H1 (cell line): ENCODE measurements around the gene ITSN1. TPM values are rescaled to one million over a fixed set of nuclear protein-coding genes. Genes with fewer than 3 reads are reported as not detected.

Experiments used
- CTCF ChIA-PET: fragments of 300-600 bp; sonication (Branson Sonifier 250); formaldehyde crosslinking; loops from one replicate; lab custom pipeline; 2021; ENCODE audit not compliant: partially characterized antibody; lab: Charles Lee
- POLR2A ChIA-PET: fragments of 300-600 bp; sonication (Branson Sonifier 250); formaldehyde crosslinking; loops from one replicate; lab custom pipeline; 2021; ENCODE audit warnings: inconsistent platforms; ENCODE audit not compliant: partially characterized antibody; lab: Charles Lee
- DNase-seq, 2 experiments: peaks; one replicate each; pipeline versions ENCODE4 v3.0.0 to v3.0.0-alpha.2; 2010 to 2022; ENCODE audit warnings: low spot score in 2 of 2, low read depth in 1 of 2, mixed read lengths in 1 of 2
- FAIRE-seq: peaks from 2 replicates; lab custom pipeline; 2011; peaks lifted over from hg19 to GRCh38; lab: Jason Lieb, UNC
- H2AFZ ChIP-seq: 2 replicates; pipeline ENCODE4 v1.8.1; 2012; ENCODE audit warnings: low read length, inconsistent platforms
- H2AK5ac ChIP-seq: 2 replicates; pipeline ENCODE4 v1.6.1; 2013; ENCODE audit warnings: low read depth, low read length
- H2BK120ac ChIP-seq: replicated peaks from 2 replicates; pipeline ENCODE3; 2013; ENCODE audit warnings: low read depth, low read length, inconsistent platforms
- H2BK12ac ChIP-seq: 2 replicates; pipeline ENCODE4 v1.6.1; 2013; ENCODE audit warnings: low read depth, low read length
- H2BK15ac ChIP-seq: 2 replicates; pipeline ENCODE4 v1.6.1; 2013; ENCODE audit warnings: low read length
- H2BK20ac ChIP-seq: 2 replicates; pipeline ENCODE4 v1.6.1; 2013; ENCODE audit warnings: low read length
- H2BK5ac ChIP-seq: 2 replicates; pipeline ENCODE4 v1.6.1; 2013; ENCODE audit warnings: low read depth, low read length
- H3K14ac ChIP-seq: 2 replicates; pipeline ENCODE4 v1.6.1; 2013; ENCODE audit warnings: inconsistent platforms; ENCODE audit not compliant: insufficient read length
- H3K18ac ChIP-seq: 2 replicates; pipeline ENCODE4 v1.6.1; 2013; ENCODE audit warnings: low read length; ENCODE audit errors: extremely low read depth
- H3K23ac ChIP-seq: 2 replicates; pipeline ENCODE4 v1.6.1; 2013; ENCODE audit warnings: inconsistent platforms; ENCODE audit not compliant: insufficient read length
- H3K23me2 ChIP-seq: 2 replicates; pipeline ENCODE4 v1.6.1; 2013; ENCODE audit warnings: low read depth, low read length
- H3K27ac ChIP-seq: 2 replicates; pipeline ENCODE4 v1.6.1; 2011; ENCODE audit warnings: low read depth, low read length, inconsistent platforms
- H3K27me3 ChIP-seq, 4 experiments: replicated peaks in 1 of 4; 1 replicate in 1 of 4; 2 replicates in 3 of 4; pipeline versions ENCODE4 v1.6.1 to v1.8.1; 2011 to 2013; ENCODE audit warnings: low read length in 3 of 4, mild to moderate bottlenecking in 3 of 4, inconsistent platforms in 2 of 4, mixed read lengths in 2 of 4, moderate library complexity in 1 of 4; ENCODE audit not compliant: control insufficient read depth in 3 of 4, insufficient read depth in 3 of 4; ENCODE audit errors: extremely low read depth in 1 of 4
- H3K36me3 ChIP-seq, 4 experiments: 2 replicates each; pipeline versions ENCODE4 v1.6.1 to v1.8.1; 2011 to 2013; ENCODE audit warnings: mild to moderate bottlenecking in 4 of 4, low read length in 3 of 4, moderate library complexity in 2 of 4, control low read depth in 1 of 4, inconsistent platforms in 1 of 4; ENCODE audit not compliant: insufficient read depth in 4 of 4, control insufficient read depth in 2 of 4
- H3K4ac ChIP-seq: replicated peaks from 2 replicates; pipeline ENCODE3; 2013; ENCODE audit warnings: low read length, low read depth, mixed read lengths, inconsistent platforms; ENCODE audit not compliant: insufficient read length
- H3K4me1 ChIP-seq, 4 experiments: replicated peaks in 1 of 4; 1 replicate in 1 of 4; 2 replicates in 3 of 4; pipeline versions ENCODE4 v1.6.1 to v1.8.1; 2011 to 2013; ENCODE audit warnings: low read length in 3 of 4, inconsistent platforms in 2 of 4, mixed read lengths in 1 of 4; ENCODE audit not compliant: insufficient read depth in 4 of 4, control insufficient read depth in 3 of 4
- H3K4me2 ChIP-seq, 2 experiments: 2 replicates each; pipeline versions ENCODE4 v1.6.1 to v1.8.1; 2011 to 2013; ENCODE audit warnings: low read depth in 2 of 2, low read length in 2 of 2, control low read depth in 1 of 2, inconsistent platforms in 1 of 2, mild to moderate bottlenecking in 1 of 2; ENCODE audit not compliant: insufficient read depth in 1 of 2
- H3K4me3 ChIP-seq, 4 experiments: fragments of 200-600, 300-600 bp in 1 of 4; sonication (generic), shearing (Covaris generic), sonication (Bioruptor Twin) in 1 of 4; 2 replicates each; pipeline versions ENCODE4 v1.5.1 to v1.8.1; 2011 to 2016; ENCODE audit warnings: low read length in 4 of 4, low read depth in 3 of 4, control low read depth in 2 of 4, inconsistent platforms in 2 of 4, mild to moderate bottlenecking in 2 of 4, mixed read lengths in 1 of 4, moderate library complexity in 1 of 4; ENCODE audit not compliant: insufficient read depth in 2 of 4; ENCODE audit errors: extremely low read depth in 1 of 4
- H3K56ac ChIP-seq: replicated peaks from 2 replicates; pipeline ENCODE3; 2013; ENCODE audit warnings: low read depth, mild to moderate bottlenecking, mixed read lengths, low read length, inconsistent platforms; ENCODE audit not compliant: insufficient read length
- H3K79me1 ChIP-seq: 2 replicates; pipeline ENCODE4 v1.6.1; 2013; ENCODE audit warnings: low read depth, low read length, control low read depth
- H3K79me2 ChIP-seq, 2 experiments: 2 replicates each; pipeline versions ENCODE4 v1.6.1 to v1.8.1; 2012 to 2013; ENCODE audit warnings: low read length in 2 of 2, mild to moderate bottlenecking in 2 of 2, inconsistent platforms in 1 of 2; ENCODE audit not compliant: insufficient read depth in 2 of 2, control insufficient read depth in 1 of 2
- H3K9ac ChIP-seq, 4 experiments: replicated peaks in 1 of 4; 1 replicate in 1 of 4; 2 replicates in 3 of 4; pipeline versions ENCODE4 v1.6.1 to v1.8.1; 2011 to 2013; ENCODE audit warnings: low read depth in 3 of 4, low read length in 3 of 4, control low read depth in 2 of 4, mild to moderate bottlenecking in 2 of 4, moderate library complexity in 2 of 4, inconsistent platforms in 1 of 4; ENCODE audit errors: extremely low read depth in 1 of 4
- H3K9me3 ChIP-seq, 2 experiments: 2 replicates each; pipeline versions ENCODE4 v1.6.1 to v1.8.1; 2012 to 2013; ENCODE audit warnings: mild to moderate bottlenecking in 2 of 2, moderate library complexity in 2 of 2, control low read depth in 1 of 2, inconsistent platforms in 1 of 2, low read depth in 1 of 2, low read length in 1 of 2, mixed read lengths in 1 of 2; ENCODE audit not compliant: insufficient read depth in 2 of 2
- H4K20me1 ChIP-seq, 2 experiments: replicated peaks in 1 of 2; 2 replicates each; pipeline versions ENCODE3 to v1.8.1; 2011 to 2013; ENCODE audit warnings: inconsistent platforms in 2 of 2, low read length in 2 of 2, mild to moderate bottlenecking in 1 of 2; ENCODE audit not compliant: insufficient read depth in 2 of 2, control insufficient read depth in 1 of 2
- H4K5ac ChIP-seq: 2 replicates; pipeline ENCODE4 v1.6.1; 2013; ENCODE audit warnings: low read length, low read depth, mixed read lengths, inconsistent platforms; ENCODE audit not compliant: insufficient read length
- H4K8ac ChIP-seq: 2 replicates; pipeline ENCODE4 v1.8.0; 2013; ENCODE audit warnings: mild to moderate bottlenecking, moderate library complexity, low read length, inconsistent platforms; ENCODE audit not compliant: insufficient read depth; ENCODE audit errors: extremely low read depth
- H4K91ac ChIP-seq: replicated peaks from 2 replicates; pipeline ENCODE3; 2013; ENCODE audit warnings: low read length, mixed read lengths, inconsistent platforms; ENCODE audit not compliant: insufficient read length
- CHD1 ChIP-seq: IDR thresholded peaks from 2 replicates; pipeline ENCODE4 v1.6.1; 2012; ENCODE audit warnings: low read depth, low read length, improper control_type of control experiment
- CREB1 ChIP-seq: IDR thresholded peaks from 2 replicates; pipeline ENCODE4 v1.6.1; 2012; ENCODE audit warnings: inconsistent platforms
- GTF2F1 ChIP-seq: IDR thresholded peaks from 2 replicates; pipeline ENCODE4 v1.6.1; 2012; ENCODE audit warnings: low read depth, low read length, improper control_type of control experiment, borderline replicate concordance
- JUND ChIP-seq: IDR thresholded peaks from 2 replicates; pipeline ENCODE4 v1.6.1; 2011; ENCODE audit warnings: mild to moderate bottlenecking, improper control_type of control experiment, low read length
- KDM5A ChIP-seq: fragments of 200-600 bp; IDR thresholded peaks from 2 replicates; pipeline ENCODE4 v1.7.1; 2012; ENCODE audit warnings: mild to moderate bottlenecking, low read length, inconsistent platforms, mixed read lengths
- PHF8 ChIP-seq: fragments of 200-600 bp; sonication (generic); conservative IDR thresholded peaks from 2 replicates; pipeline ENCODE4 v1.7.1; 2012; ENCODE audit warnings: low read depth, mild to moderate bottlenecking, inconsistent platforms, low read length, moderate library complexity
- RAD21 ChIP-seq, 2 experiments: IDR thresholded peaks in 1 of 2; conservative IDR thresholded peaks in 1 of 2; 2 replicates each; pipeline ENCODE4 v1.6.1; 2011; ENCODE audit warnings: low read depth in 2 of 2, low read length in 2 of 2, improper control_type of control experiment in 1 of 2, inconsistent platforms in 1 of 2, mild to moderate bottlenecking in 1 of 2, moderate library complexity in 1 of 2
- SP2 ChIP-seq: IDR thresholded peaks from 2 replicates; pipeline ENCODE4 v1.6.1; 2012; ENCODE audit warnings: mild to moderate bottlenecking, low read length, inconsistent platforms
- WGBS, 2 experiments: shearing (Covaris generic) in 1 of 2; methylation state at CpG; one replicate each; pipeline versions ENCODE4 v1.1.6 to v1.1.7; 2013 to 2015; ENCODE audit warnings: low lambda C conversion rate in 2 of 2, mixed read lengths in 2 of 2, inconsistent platforms in 1 of 2, low coverage in 1 of 2, missing lambda C conversion rate in 1 of 2; ENCODE audit not compliant: insufficient replicate concordance in 2 of 2, insufficient coverage in 1 of 2, insufficient read length in 1 of 2; ENCODE audit errors: extremely low coverage in 1 of 2, missing lambda C conversion rate in 1 of 2; 5-methylcytosine and 5-hydroxymethylcytosine counted together
- polyA plus RNA-seq, 7 experiments: library from polyadenylated mRNA; depleted of rRNA in 3 of 7; stranded (reverse) in 5 of 7; unstranded in 2 of 7; fragments of >200 nt in 5 of 7; fragments of 200-250 nt in 2 of 7; gene quantifications; 1 replicate in 5 of 7; 2 replicates in 1 of 7; 4 replicates in 1 of 7; pipeline versions ENCODE4 v1.2.1 to v1.2.3, GENCODE V29; 2011 to 2013; ENCODE audit warnings: missing spikeins in 2 of 7, mixed read lengths in 2 of 7
- total RNA-seq: library from RNA; stranded (reverse); fragmentation: NEBNext Ultra II Directional; extraction: Animal tissue kit (Norgen Biotek cat#: 25700); gene quantifications from 2 replicates; pipeline ENCODE4 v1.2.1, GENCODE V29; 2021
- TF ChIP-seq, protein P1 (sequence below): IDR thresholded peaks from 2 replicates; pipeline ENCODE4 v1.6.1; 2012; ENCODE audit warnings: inconsistent platforms
- TF ChIP-seq, protein P2 (sequence below), 3 experiments: IDR thresholded peaks; 1 replicate in 2 of 3; 2 replicates in 1 of 3; pipeline versions ENCODE4 v1.5.1 to v1.6.1; 2011; ENCODE audit warnings: low read length in 3 of 3, mild to moderate bottlenecking in 3 of 3, inconsistent platforms in 2 of 3, low read depth in 1 of 3, moderate library complexity in 1 of 3; ENCODE audit not compliant: insufficient read depth in 1 of 3; ENCODE audit errors: control extremely low read depth in 1 of 3

The ITSN1 gene
- total and polyA plus RNA-seq, 2 of the 8 experiments (the other 6 are each of a cell fraction or from before 2014, with no cell fraction given) = 60.8 to 78.1 TPM

DNA sequence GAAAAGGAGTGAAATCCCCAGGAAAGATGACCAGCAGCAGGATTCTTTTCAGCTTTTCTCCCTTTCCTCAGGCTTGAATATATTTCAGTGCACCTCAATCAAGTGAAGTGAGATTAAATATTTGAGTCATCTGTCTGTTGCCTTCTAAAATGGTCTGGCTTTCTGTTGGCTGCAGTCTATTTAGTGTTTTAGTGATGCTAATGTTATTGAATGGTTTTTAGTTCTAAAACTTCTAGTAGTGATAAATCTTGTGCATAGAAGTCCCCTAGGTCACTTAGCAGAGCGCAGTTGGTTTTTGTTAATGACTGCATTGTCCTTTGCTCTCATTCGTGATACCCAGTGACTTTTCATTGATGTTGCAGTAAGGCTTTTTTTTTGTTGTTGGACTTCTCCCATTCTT, 53.5 kb downstream of the ITSN1 start:
- Histone ChIP-seq H3K9me3 (no peaks in the 10 kb centered on the region), H3K36me3 (no peaks in the 10 kb centered on the region), H3K56ac (no peak overlapping the region), H3K4ac (no peak overlapping the region), H4K91ac (no peak overlapping the region), H3K27me3 (no peaks in the 10 kb centered on the region), H2AK5ac (no peak overlapping the region), H3K23me2 (no peaks in the 10 kb centered on the region), H3K79me2 (peaks cover 0 to 98% of the 10 kb centered on the region in 2 experiments; a peak in 3 of 4 replicates), H4K20me1 (peaks cover 18 to 24% of the 10 kb centered on the region in 2 experiments), H2BK120ac (no peak overlapping the region), H3K4me3 (no peak overlapping the region), H3K14ac (no peak overlapping the region), H3K9ac (no peak overlapping the region), H3K18ac (no peak overlapping the region), H2BK20ac (no peak overlapping the region), H3K27ac (no peak overlapping the region), H2BK12ac (no peak overlapping the region), H4K8ac (no peak overlapping the region), H3K4me2 (no peak overlapping the region), H2BK15ac (no peak overlapping the region), H3K79me1 (peaks cover 7% of the 10 kb centered on the region), H4K5ac (no peak overlapping the region), H3K4me1 (peaks cover 0 to 20% (median 14%) of the 10 kb centered on the region in 4 experiments), H3K23ac (no peak overlapping the region), H2AFZ (no peak overlapping the region), H2BK5ac (no peak overlapping the region)
- FAIRE-seq (peak; percentile 50), DNase-seq (no peak)
- ChIA-PET POLR2A (interaction anchor here (0.7 to 1.5 kb wide), 2 partner anchors 10 to 55 kb away, joined by 3 read pairs; no protein-coding TSS in a partner anchor), CTCF (no interaction called here)
- WGBS, 2 experiments = 78% methylated on average over 2 of the region's 2 CpGs; no CpG with 5 or more reads in 1 of the 2 experiments
- TF ChIP-seq GTF2F1 (no peak), CREB1 (no peak), PHF8 (no peak), SP2 (no peak), KDM5A (no peak), RAD21 (IDR thresholded peaks at IDR 0.05 in 1 of 2, conservative IDR thresholded peaks at IDR 0.05 in 1 of 2; ENCODE audit: low read depth in 2 of 2, low read length in 2 of 2) (no peak), JUND (no peak), CHD1 (no peak)
- TF ChIP-seq, protein P1, sequence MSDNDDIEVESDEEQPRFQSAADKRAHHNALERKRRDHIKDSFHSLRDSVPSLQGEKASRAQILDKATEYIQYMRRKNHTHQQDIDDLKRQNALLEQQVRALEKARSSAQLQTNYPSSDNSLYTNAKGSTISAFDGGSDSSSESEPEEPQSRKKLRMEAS = no peak
- TF ChIP-seq, protein P2, sequence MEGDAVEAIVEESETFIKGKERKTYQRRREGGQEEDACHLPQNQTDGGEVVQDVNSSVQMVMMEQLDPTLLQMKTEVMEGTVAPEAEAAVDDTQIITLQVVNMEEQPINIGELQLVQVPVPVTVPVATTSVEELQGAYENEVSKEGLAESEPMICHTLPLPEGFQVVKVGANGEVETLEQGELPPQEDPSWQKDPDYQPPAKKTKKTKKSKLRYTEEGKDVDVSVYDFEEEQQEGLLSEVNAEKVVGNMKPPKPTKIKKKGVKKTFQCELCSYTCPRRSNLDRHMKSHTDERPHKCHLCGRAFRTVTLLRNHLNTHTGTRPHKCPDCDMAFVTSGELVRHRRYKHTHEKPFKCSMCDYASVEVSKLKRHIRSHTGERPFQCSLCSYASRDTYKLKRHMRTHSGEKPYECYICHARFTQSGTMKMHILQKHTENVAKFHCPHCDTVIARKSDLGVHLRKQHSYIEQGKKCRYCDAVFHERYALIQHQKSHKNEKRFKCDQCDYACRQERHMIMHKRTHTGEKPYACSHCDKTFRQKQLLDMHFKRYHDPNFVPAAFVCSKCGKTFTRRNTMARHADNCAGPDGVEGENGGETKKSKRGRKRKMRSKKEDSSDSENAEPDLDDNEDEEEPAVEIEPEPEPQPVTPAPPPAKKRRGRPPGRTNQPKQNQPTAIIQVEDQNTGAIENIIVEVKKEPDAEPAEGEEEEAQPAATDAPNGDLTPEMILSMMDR (IDR thresholded peaks at IDR 0.05; ENCODE audit: control extremely low read depth in 1 of 3, insufficient read depth in 1 of 3, low read depth in 1 of 3, low read length in 3 of 3) = no peak
